K562 (cell line): ENCODE results near the gene CD109. TPM values are rescaled to one million over a fixed set of nuclear protein-coding genes. Genes with fewer than 3 reads are reported as not detected.

Experiments
- ATAC-seq: fragments of 200-7000 bp; cut with Tn5 transposase; 3 replicates; pipeline ENCODE4 v1.9.1; 2020; ENCODE audit warnings: moderate library complexity
- BruUV-seq: library from RNA; stranded (reverse); fragments of 400-500 nt; replicated peaks from 2 replicates; lab custom pipeline; 2021; lab: Mats Ljungman, UMichigan
- CTCF ChIA-PET: fragments of 300-600 bp; formaldehyde crosslinking; extraction: SDS; loops from one replicate; lab custom pipeline; 2021; ENCODE audit warnings: low intra/inter-chr PET ratio; lab: Yijun Ruan, JAX
- POLR2A ChIA-PET: fragments of 300-600, 350-650 bp; sonication (Branson Sonifier 250); formaldehyde crosslinking; extraction: SDS; loops from one replicate; lab custom pipeline; 2021; ENCODE audit warnings: antibody characterized with exemption, inconsistent platforms; lab: Yijun Ruan, JAX
- DNase-seq, 4 experiments: peaks; one replicate each; pipeline versions ENCODE4 v3.0.0 to v3.0.0-alpha.2; 2011 to 2018; ENCODE audit warnings: low spot score in 3 of 4, mixed read lengths in 3 of 4; ENCODE audit errors: extremely low read depth in 1 of 4
- FAIRE-seq: peaks from 2 replicates; lab custom pipeline; 2011; peaks lifted over from hg19 to GRCh38; lab: Jason Lieb, UNC
- H2AFZ ChIP-seq: 2 replicates; pipeline ENCODE4 v1.6.0; 2011; ENCODE audit warnings: low read depth, low read length, control low read depth, inconsistent platforms
- H3K27ac ChIP-seq: fragments of 200-600 bp; 3 replicates; pipeline ENCODE4 v1.8.0; 2011; ENCODE audit warnings: low read depth, mild to moderate bottlenecking, control low read depth, inconsistent platforms, low read length, moderate library complexity, mixed read lengths; ENCODE audit errors: extremely low read depth
- H3K27me3 ChIP-seq, 2 experiments: fragments of 300-600 bp in 1 of 2; 2 replicates in 1 of 2; 3 replicates in 1 of 2; pipeline versions ENCODE4 v1.6.0 to v1.8.0; 2011; ENCODE audit warnings: inconsistent platforms in 2 of 2, low read length in 2 of 2, mild to moderate bottlenecking in 1 of 2, mixed read lengths in 1 of 2, moderate library complexity in 1 of 2; ENCODE audit not compliant: control insufficient read depth in 2 of 2, insufficient read depth in 2 of 2
- H3K36me3 ChIP-seq: fragments of 300-600 bp; 3 replicates; pipeline ENCODE4 v1.8.0; 2011; ENCODE audit warnings: mild to moderate bottlenecking, low read length, inconsistent platforms; ENCODE audit not compliant: control insufficient read depth, insufficient read depth
- H3K4me1 ChIP-seq, 2 experiments: fragments of 200-600 bp in 1 of 2; replicated peaks in 1 of 2; 2 replicates in 1 of 2; 3 replicates in 1 of 2; pipeline versions ENCODE4 v1.5.1 to v1.8.0; 2011; ENCODE audit warnings: inconsistent platforms in 2 of 2, low read length in 2 of 2, mild to moderate bottlenecking in 1 of 2, mixed read lengths in 1 of 2, moderate library complexity in 1 of 2; ENCODE audit not compliant: control insufficient read depth in 2 of 2, insufficient read depth in 2 of 2
- H3K4me2 ChIP-seq: 2 replicates; pipeline ENCODE4 v1.6.1; 2011; ENCODE audit warnings: low read length, control low read depth, inconsistent platforms, mixed read lengths; ENCODE audit not compliant: insufficient read depth
- H3K4me3 ChIP-seq: fragments of 200-600 bp; sonication (generic), shearing (Covaris generic); 2 replicates; pipeline ENCODE4 v1.5.1; 2016; ENCODE audit warnings: control low read depth, inconsistent platforms
- H3K79me2 ChIP-seq: fragments of 200-600 bp; 3 replicates; pipeline ENCODE4 v1.8.0; 2011; ENCODE audit warnings: low read length, inconsistent platforms; ENCODE audit not compliant: control insufficient read depth, insufficient read depth
- H3K9ac ChIP-seq, 2 experiments: 2 replicates each; pipeline versions ENCODE4 v1.6.0 to v1.6.1; 2011; ENCODE audit warnings: low read depth in 2 of 2, low read length in 2 of 2, control low read depth in 1 of 2, inconsistent platforms in 1 of 2, mild to moderate bottlenecking in 1 of 2, mixed read lengths in 1 of 2; ENCODE audit not compliant: insufficient read depth in 1 of 2
- H3K9me1 ChIP-seq: one replicate; pipeline ENCODE4 v1.6.0; 2011; ENCODE audit warnings: inconsistent platforms, mild to moderate bottlenecking, low read length, moderate library complexity; ENCODE audit not compliant: control insufficient read depth, insufficient read depth
- H3K9me3 ChIP-seq: replicated peaks from 2 replicates; pipeline ENCODE4 v1.5.1; 2011; ENCODE audit warnings: low read depth, low read length, inconsistent platforms; ENCODE audit not compliant: control insufficient read depth, insufficient read depth
- H4K20me1 ChIP-seq: replicated peaks from 2 replicates; pipeline ENCODE4 v1.6.1; 2011; ENCODE audit warnings: low read length, inconsistent platforms, mixed read lengths; ENCODE audit not compliant: control insufficient read depth, insufficient read depth
- KDM2B ChIP-seq: fragments of 250-450 bp; sonication (Bioruptor Pico); IDR thresholded peaks from 2 replicates; pipeline ENCODE4 v1.8.0; 2021; ENCODE audit warnings: mild to moderate bottlenecking, moderate library complexity
- NR2C2 ChIP-seq, 2 experiments: fragments of 200-800 bp in 1 of 2; sonication (Bioruptor generic) in 1 of 2; sonication (generic) in 1 of 2; formaldehyde crosslinking in 1 of 2; IDR thresholded peaks; 2 replicates each; pipeline versions ENCODE4 v1.6.1 to v1.8.0; 2016 to 2022; ENCODE audit warnings: mild to moderate bottlenecking in 1 of 2, missing compliant biosample characterization in 1 of 2, missing genetic modification characterization in 1 of 2, missing genetic modification reagents in 1 of 2
- NUFIP1 ChIP-seq: fragments of 450-650 bp; IDR thresholded peaks from 2 replicates; pipeline ENCODE4 v1.6.1; 2018; ENCODE audit not compliant: partially characterized antibody
- RBM17 ChIP-seq: fragments of 200-400 bp; formaldehyde crosslinking; IDR thresholded peaks from 2 replicates; pipeline ENCODE4 v1.6.1; 2017; ENCODE audit warnings: low read depth, mild to moderate bottlenecking, low read length, borderline replicate concordance
- SMC3 ChIP-seq: conservative IDR thresholded peaks from 2 replicates; pipeline ENCODE4 v1.6.1; 2011; ENCODE audit warnings: low read depth, low read length, improper control_type of control experiment; ENCODE audit not compliant: insufficient read depth
- SREBF1 ChIP-seq: fragments of 150-350 bp; IDR thresholded peaks from 2 replicates; pipeline ENCODE4 v1.6.1; 2014; ENCODE audit warnings: antibody characterized with exemption, low read depth, low read length, borderline replicate concordance
- SRSF1 ChIP-seq: fragments of 200-400 bp; formaldehyde crosslinking; IDR thresholded peaks from 2 replicates; pipeline ENCODE4 v1.6.1; 2017; ENCODE audit warnings: mild to moderate bottlenecking, low read depth, low read length, moderate library complexity
- TGIF2 ChIP-seq: sonication (generic); formaldehyde crosslinking; IDR thresholded peaks from 2 replicates; pipeline ENCODE4 v1.8.1; 2022; ENCODE audit warnings: mild to moderate bottlenecking, missing genetic modification reagents, moderate library complexity
- ZNF324 ChIP-seq: fragments of 250-450 bp; sonication (Bioruptor Pico); IDR thresholded peaks from 2 replicates; pipeline ENCODE4 v1.4.0; 2020; ENCODE audit warnings: mild to moderate bottlenecking
- WGBS: fragments of 100-300 bp; shearing (Covaris generic); methylation state at CpG from one replicate; pipeline ENCODE4 v1.1.6; 2016; ENCODE audit warnings: low coverage, mixed read lengths; ENCODE audit not compliant: insufficient coverage; ENCODE audit errors: missing lambda C conversion rate; 5-methylcytosine and 5-hydroxymethylcytosine counted together
- in situ Hi-C: fragments of 300-500 bp; cut with MboI; formaldehyde crosslinking; loops from 4 replicates; pipeline ENCODE4 v1.15.0; 2018; ENCODE audit warnings: inconsistent platforms, mixed read lengths
- intact Hi-C: fragments of 100-400 bp; cut with micrococcal nuclease; formaldehyde crosslinking; loops from 2 replicates; pipeline ENCODE4 v1.14.2; 2022
- polyA plus RNA-seq, 8 experiments: library from polyadenylated mRNA; depleted of rRNA in 4 of 8; stranded (reverse) in 5 of 8; unstranded in 3 of 8; fragments of >200 nt; fragmentation: Nextera tagmentation in 2 of 8; fragmentation: Illumina TruSeq in 1 of 8; extraction: Ambion mirVana in 2 of 8; extraction: Trizol in 1 of 8; gene quantifications; 2 replicates each; pipeline versions ENCODE4 v1.2.1 to v1.2.3, GENCODE V29; 2011 to 2014; ENCODE audit warnings: inconsistent platforms in 1 of 8, missing spikeins in 1 of 8
- total RNA-seq, 7 experiments: library from RNA; depleted of rRNA in 6 of 7; stranded (reverse); fragments of >200 nt in 6 of 7; fragmentation: Illumina TruSeq in 2 of 7; extraction: Trizol in 2 of 7; gene quantifications; 2 replicates each; pipeline versions ENCODE4 v1.2.1 to v1.2.3, GENCODE V29; 2011 to 2021; ENCODE audit warnings: low replicate concordance in 1 of 7
- TF ChIP-seq, protein P1 (sequence below): fragments of 200-800 bp; sonication (Bioruptor generic); IDR thresholded peaks from 2 replicates; pipeline ENCODE4 v1.6.1; 2017; ENCODE audit warnings: missing genetic modification characterization, missing compliant biosample characterization
- TF ChIP-seq, protein P2 (sequence below): sonication (generic); formaldehyde crosslinking; IDR thresholded peaks from 2 replicates; pipeline ENCODE4 v1.8.0; 2022; ENCODE audit warnings: missing genetic modification reagents, mild to moderate bottlenecking, moderate library complexity, borderline replicate concordance
- TF ChIP-seq, protein P3 (sequence below), 2 experiments: fragments of 450-650 bp; conservative IDR thresholded peaks; 2 replicates each; pipeline ENCODE4 v1.6.1; 2017; ENCODE audit warnings: mild to moderate bottlenecking in 2 of 2, moderate library complexity in 2 of 2

The CD109 gene
- total and polyA plus RNA-seq, 9 of the 15 experiments (the other 6 are each of a cell fraction or from before 2014, with no cell fraction given), result under 0.01 to 0.22 (median 0.11) TPM

DNA sequence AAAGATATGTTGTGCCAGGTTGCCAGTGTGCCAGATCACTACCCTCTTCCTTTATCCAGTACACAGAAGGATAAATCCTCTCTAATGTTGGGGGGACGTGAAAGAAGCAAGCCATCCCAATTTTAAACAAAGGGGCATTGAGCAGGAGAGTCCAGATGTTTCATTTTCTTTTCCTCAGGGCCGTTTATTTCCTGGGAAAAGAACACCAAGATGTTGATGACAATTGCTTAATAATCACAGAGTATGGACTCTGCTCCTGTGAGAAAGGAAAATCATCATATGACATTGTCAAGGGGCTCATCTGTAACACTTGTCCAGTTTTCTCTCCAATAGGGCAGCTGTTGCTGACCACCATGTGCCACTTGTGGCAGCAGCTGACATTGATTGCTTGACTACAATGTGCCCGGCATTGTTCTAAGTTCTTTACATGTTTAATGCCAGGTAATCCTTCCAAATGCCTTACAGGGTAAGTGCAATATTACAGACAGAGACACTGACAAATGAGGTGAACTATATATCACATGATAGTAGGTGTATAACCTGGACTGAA is 161.4 kb downstream of the CD109 start:
- H3K27ac ChIP-seq, result no peak overlapping the region
- H3K4me2 ChIP-seq, result no peak overlapping the region
- H3K4me1 ChIP-seq, result no peaks in the 10 kb centered on the region
- H3K9me3 ChIP-seq, result no peaks in the 10 kb centered on the region
- H4K20me1 ChIP-seq, result no peaks in the 10 kb centered on the region
- intact Hi-C loops, result no loop called here
- DNase-seq (no peak), FAIRE-seq (no peak), ATAC-seq (no peak)
- no peak overlapping the region for H2AFZ ChIP-seq
- TF ChIP-seq NUFIP1, result no peak
- no peak for TF ChIP-seq SREBF1
- TF ChIP-seq TGIF2 (CRISPR knock-in tag), result no peak
- TF ChIP-seq SRSF1, result no peak
- TF ChIP-seq, protein P1, sequence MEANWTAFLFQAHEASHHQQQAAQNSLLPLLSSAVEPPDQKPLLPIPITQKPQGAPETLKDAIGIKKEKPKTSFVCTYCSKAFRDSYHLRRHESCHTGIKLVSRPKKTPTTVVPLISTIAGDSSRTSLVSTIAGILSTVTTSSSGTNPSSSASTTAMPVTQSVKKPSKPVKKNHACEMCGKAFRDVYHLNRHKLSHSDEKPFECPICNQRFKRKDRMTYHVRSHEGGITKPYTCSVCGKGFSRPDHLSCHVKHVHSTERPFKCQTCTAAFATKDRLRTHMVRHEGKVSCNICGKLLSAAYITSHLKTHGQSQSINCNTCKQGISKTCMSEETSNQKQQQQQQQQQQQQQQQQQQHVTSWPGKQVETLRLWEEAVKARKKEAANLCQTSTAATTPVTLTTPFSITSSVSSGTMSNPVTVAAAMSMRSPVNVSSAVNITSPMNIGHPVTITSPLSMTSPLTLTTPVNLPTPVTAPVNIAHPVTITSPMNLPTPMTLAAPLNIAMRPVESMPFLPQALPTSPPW, result no peak
- no peak for TF ChIP-seq KDM2B (CRISPR knock-in tag)
- TF ChIP-seq, protein P2, sequence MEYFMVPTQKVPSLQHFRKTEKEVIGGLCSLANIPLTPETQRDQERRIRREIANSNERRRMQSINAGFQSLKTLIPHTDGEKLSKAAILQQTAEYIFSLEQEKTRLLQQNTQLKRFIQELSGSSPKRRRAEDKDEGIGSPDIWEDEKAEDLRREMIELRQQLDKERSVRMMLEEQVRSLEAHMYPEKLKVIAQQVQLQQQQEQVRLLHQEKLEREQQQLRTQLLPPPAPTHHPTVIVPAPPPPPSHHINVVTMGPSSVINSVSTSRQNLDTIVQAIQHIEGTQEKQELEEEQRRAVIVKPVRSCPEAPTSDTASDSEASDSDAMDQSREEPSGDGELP (CRISPR knock-in tag), result no peak
- no peak for TF ChIP-seq NR2C2 (CRISPR knock-in tag; IDR thresholded peaks at IDR 0.05)
- no peak for TF ChIP-seq NR2C2 (tag; IDR thresholded peaks at IDR 0.05)
- TF ChIP-seq, protein P3, sequence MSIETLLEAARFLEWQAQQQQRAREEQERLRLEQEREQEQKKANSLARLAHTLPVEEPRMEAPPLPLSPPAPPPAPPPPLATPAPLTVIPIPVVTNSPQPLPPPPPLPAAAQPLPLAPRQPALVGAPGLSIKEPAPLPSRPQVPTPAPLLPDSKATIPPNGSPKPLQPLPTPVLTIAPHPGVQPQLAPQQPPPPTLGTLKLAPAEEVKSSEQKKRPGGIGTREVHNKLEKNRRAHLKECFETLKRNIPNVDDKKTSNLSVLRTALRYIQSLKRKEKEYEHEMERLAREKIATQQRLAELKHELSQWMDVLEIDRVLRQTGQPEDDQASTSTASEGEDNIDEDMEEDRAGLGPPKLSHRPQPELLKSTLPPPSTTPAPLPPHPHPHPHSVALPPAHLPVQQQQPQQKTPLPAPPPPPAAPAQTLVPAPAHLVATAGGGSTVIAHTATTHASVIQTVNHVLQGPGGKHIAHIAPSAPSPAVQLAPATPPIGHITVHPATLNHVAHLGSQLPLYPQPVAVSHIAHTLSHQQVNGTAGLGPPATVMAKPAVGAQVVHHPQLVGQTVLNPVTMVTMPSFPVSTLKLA (conservative IDR thresholded peaks at IDR 0.05), result no peak
- no peak for TF ChIP-seq SMC3
- no peak for TF ChIP-seq ZNF324
- TF ChIP-seq RBM17, result no peak
- in situ Hi-C loops, result no loop called here
- H3K36me3 ChIP-seq, result no peaks in the 10 kb centered on the region
- no peaks in the 10 kb centered on the region for H3K27me3 ChIP-seq
- no TSS peak for BruUV-seq
- CTCF ChIA-PET, result no interaction called here
- H3K9ac ChIP-seq, result no peak overlapping the region
- H3K79me2 ChIP-seq, result no peaks in the 10 kb centered on the region
- H3K9me1 ChIP-seq, result no peaks in the 10 kb centered on the region
- no peak overlapping the region for H3K4me3 ChIP-seq
- POLR2A ChIA-PET, result no interaction called here
- 0% methylated on average over 3 of the region's 3 CpGs for WGBS
